Measurements from ENCODE around the gene IMPDH1. TPM values are rescaled to one million over a fixed set of nuclear protein-coding genes. Genes with fewer than 3 reads are reported as not detected.

The IMPDH1 gene
- polyA plus RNA-seq, 1 donor from 2014 or later: 49.7 TPM

DNA sequence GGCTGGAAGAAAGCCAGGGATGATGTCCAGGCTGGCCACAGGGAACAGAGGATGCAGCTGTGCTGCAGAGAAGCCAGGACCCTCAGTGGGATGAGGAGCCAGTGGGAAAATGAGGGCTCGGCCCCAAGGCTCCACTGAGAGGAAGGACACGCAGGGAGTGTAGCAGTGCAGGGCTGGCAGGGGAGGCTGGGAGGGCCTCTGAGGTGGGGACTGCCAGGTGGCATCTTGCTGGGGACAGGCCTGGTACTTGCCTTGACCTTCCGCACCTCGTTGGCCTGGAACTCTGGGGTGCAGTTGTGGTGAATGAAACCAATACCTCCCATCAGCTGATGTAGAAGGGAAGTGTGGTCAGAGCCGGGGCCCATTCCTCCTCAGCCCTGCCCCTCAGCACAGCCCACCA lies 9.2 kb downstream of the IMPDH1 start:
- H3K36me3 ChIP-seq (ENCODE audit: insufficient read depth, low read length): no peaks in the 10 kb centered on the region
- H3K79me2 ChIP-seq (replicated peaks; ENCODE audit: insufficient read depth, low read length): peaks cover 6% of the 10 kb centered on the region
- no peaks in the 10 kb centered on the region for H3F3A ChIP-seq (ENCODE audit: insufficient read depth, low read length, poor library complexity, severe bottlenecking)
- no peaks in the 10 kb centered on the region for H3K27me3 ChIP-seq (ENCODE audit: insufficient read depth, low read depth, low read length)
- H4K20me1 ChIP-seq (ENCODE audit: insufficient read depth): no peaks in the 10 kb centered on the region
- H3K9me2 ChIP-seq (ENCODE audit: insufficient read depth, low read length): no peaks in the 10 kb centered on the region
- H3K4me2 ChIP-seq (ENCODE audit: low read length): no peak overlapping the region
- H3K27ac ChIP-seq (ENCODE audit: low read length): no peak overlapping the region
- H3K4me3 ChIP-seq (ENCODE audit: low read length): no peak overlapping the region
- H3K9ac ChIP-seq (ENCODE audit: low read length): no peak overlapping the region
- TF ChIP-seq SMC3 (conservative IDR thresholded peaks at IDR 0.05; ENCODE audit: poor library complexity) (no peak), EZH2 (IDR thresholded peaks at IDR 0.05; ENCODE audit: borderline replicate concordance, insufficient read depth, low read length, poor library complexity, severe bottlenecking) (no peak), POLR2AphosphoS5 (IDR thresholded peaks at IDR 0.05) (no peak), RAD21 (conservative IDR thresholded peaks at IDR 0.05) (no peak), EP300 (conservative IDR thresholded peaks at IDR 0.05; ENCODE audit: poor library complexity, severe bottlenecking) (no peak), TAF1 (IDR thresholded peaks at IDR 0.05; ENCODE audit: low read depth) (no peak)
- TF ChIP-seq, protein P1, sequence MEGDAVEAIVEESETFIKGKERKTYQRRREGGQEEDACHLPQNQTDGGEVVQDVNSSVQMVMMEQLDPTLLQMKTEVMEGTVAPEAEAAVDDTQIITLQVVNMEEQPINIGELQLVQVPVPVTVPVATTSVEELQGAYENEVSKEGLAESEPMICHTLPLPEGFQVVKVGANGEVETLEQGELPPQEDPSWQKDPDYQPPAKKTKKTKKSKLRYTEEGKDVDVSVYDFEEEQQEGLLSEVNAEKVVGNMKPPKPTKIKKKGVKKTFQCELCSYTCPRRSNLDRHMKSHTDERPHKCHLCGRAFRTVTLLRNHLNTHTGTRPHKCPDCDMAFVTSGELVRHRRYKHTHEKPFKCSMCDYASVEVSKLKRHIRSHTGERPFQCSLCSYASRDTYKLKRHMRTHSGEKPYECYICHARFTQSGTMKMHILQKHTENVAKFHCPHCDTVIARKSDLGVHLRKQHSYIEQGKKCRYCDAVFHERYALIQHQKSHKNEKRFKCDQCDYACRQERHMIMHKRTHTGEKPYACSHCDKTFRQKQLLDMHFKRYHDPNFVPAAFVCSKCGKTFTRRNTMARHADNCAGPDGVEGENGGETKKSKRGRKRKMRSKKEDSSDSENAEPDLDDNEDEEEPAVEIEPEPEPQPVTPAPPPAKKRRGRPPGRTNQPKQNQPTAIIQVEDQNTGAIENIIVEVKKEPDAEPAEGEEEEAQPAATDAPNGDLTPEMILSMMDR (IDR thresholded peaks at IDR 0.05; ENCODE audit: poor library complexity, severe bottlenecking): no peak
- TF ChIP-seq, protein P2, sequence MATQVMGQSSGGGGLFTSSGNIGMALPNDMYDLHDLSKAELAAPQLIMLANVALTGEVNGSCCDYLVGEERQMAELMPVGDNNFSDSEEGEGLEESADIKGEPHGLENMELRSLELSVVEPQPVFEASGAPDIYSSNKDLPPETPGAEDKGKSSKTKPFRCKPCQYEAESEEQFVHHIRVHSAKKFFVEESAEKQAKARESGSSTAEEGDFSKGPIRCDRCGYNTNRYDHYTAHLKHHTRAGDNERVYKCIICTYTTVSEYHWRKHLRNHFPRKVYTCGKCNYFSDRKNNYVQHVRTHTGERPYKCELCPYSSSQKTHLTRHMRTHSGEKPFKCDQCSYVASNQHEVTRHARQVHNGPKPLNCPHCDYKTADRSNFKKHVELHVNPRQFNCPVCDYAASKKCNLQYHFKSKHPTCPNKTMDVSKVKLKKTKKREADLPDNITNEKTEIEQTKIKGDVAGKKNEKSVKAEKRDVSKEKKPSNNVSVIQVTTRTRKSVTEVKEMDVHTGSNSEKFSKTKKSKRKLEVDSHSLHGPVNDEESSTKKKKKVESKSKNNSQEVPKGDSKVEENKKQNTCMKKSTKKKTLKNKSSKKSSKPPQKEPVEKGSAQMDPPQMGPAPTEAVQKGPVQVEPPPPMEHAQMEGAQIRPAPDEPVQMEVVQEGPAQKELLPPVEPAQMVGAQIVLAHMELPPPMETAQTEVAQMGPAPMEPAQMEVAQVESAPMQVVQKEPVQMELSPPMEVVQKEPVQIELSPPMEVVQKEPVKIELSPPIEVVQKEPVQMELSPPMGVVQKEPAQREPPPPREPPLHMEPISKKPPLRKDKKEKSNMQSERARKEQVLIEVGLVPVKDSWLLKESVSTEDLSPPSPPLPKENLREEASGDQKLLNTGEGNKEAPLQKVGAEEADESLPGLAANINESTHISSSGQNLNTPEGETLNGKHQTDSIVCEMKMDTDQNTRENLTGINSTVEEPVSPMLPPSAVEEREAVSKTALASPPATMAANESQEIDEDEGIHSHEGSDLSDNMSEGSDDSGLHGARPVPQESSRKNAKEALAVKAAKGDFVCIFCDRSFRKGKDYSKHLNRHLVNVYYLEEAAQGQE (IDR thresholded peaks at IDR 0.05; ENCODE audit: borderline replicate concordance): no peak
- no peaks in the 10 kb centered on the region for H3K9me3 ChIP-seq (ENCODE audit: low read length)
- H2AFZ ChIP-seq (ENCODE audit: low read depth, low read length): no peak overlapping the region

- H3K36me3 ChIP-seq (ENCODE audit: insufficient read depth, low read length): no peaks in the 10 kb centered on the region
- no peaks in the 10 kb centered on the region for H3K27me3 ChIP-seq (ENCODE audit: insufficient read depth, low read depth, low read length)
- no peak overlapping the region for H3K9ac ChIP-seq (ENCODE audit: low read length)
- no peak overlapping the region for H3K4me2 ChIP-seq (ENCODE audit: low read length)
- no peaks in the 10 kb centered on the region for H3K9me3 ChIP-seq (ENCODE audit: low read length)
- H4K20me1 ChIP-seq (ENCODE audit: insufficient read depth): no peaks in the 10 kb centered on the region
- peaks cover 6% of the 10 kb centered on the region for H3K79me2 ChIP-seq (replicated peaks; ENCODE audit: insufficient read depth, low read length)
- H3F3A ChIP-seq (ENCODE audit: insufficient read depth, low read length, poor library complexity, severe bottlenecking): no peaks in the 10 kb centered on the region
- no peak overlapping the region for H3K27ac ChIP-seq (ENCODE audit: low read length)
- H2AFZ ChIP-seq (ENCODE audit: low read depth, low read length): no peak overlapping the region
- no peaks in the 10 kb centered on the region for H3K9me2 ChIP-seq (ENCODE audit: insufficient read depth, low read length)
- no peak for TF ChIP-seq EZH2 (IDR thresholded peaks at IDR 0.05; ENCODE audit: borderline replicate concordance, insufficient read depth, low read length, poor library complexity, severe bottlenecking)
- TF ChIP-seq EP300 (conservative IDR thresholded peaks at IDR 0.05; ENCODE audit: poor library complexity, severe bottlenecking): no peak
- TF ChIP-seq, protein P1 (IDR thresholded peaks at IDR 0.05; ENCODE audit: poor library complexity, severe bottlenecking): no peak
- no peak for TF ChIP-seq TAF1 (IDR thresholded peaks at IDR 0.05; ENCODE audit: low read depth)
- TF ChIP-seq MXI1 (conservative IDR thresholded peaks at IDR 0.05; ENCODE audit: poor library complexity, severe bottlenecking): no peak
- no peak for TF ChIP-seq POLR2AphosphoS5 (IDR thresholded peaks at IDR 0.05)
- TF ChIP-seq SMC3 (conservative IDR thresholded peaks at IDR 0.05; ENCODE audit: poor library complexity): no peak
- TF ChIP-seq RAD21 (conservative IDR thresholded peaks at IDR 0.05): no peak
- TF ChIP-seq, protein P2 (IDR thresholded peaks at IDR 0.05; ENCODE audit: borderline replicate concordance): no peak
- no peak overlapping the region for H3K4me3 ChIP-seq (ENCODE audit: low read length)
Observed at GRCh38 chr7:128399991-128400390, 9.8 kb downstream of the IMPDH1 start.
